ENCODE results near the gene RIT1.

DNA sequence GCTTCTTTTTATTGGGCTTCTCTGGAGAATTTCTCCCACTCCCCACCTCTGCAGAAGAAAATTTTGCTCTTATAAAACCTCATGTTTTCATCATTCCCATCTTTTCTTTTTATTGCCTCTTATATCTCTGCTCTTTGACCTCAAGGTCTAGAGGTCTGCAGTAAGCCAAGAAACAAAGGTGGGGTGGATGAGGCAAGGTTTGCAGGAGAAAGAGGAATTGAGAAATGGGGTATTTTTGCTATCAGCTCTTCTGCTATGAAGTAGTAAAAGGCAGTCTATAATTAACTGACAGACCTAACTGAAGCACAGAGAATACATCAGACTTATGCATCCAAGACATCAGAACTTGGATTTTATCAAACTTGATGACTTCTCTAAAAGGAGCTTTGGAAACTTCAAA, 28.9 kb downstream of the RIT1 start:
- TF ChIP-seq, protein P1, sequence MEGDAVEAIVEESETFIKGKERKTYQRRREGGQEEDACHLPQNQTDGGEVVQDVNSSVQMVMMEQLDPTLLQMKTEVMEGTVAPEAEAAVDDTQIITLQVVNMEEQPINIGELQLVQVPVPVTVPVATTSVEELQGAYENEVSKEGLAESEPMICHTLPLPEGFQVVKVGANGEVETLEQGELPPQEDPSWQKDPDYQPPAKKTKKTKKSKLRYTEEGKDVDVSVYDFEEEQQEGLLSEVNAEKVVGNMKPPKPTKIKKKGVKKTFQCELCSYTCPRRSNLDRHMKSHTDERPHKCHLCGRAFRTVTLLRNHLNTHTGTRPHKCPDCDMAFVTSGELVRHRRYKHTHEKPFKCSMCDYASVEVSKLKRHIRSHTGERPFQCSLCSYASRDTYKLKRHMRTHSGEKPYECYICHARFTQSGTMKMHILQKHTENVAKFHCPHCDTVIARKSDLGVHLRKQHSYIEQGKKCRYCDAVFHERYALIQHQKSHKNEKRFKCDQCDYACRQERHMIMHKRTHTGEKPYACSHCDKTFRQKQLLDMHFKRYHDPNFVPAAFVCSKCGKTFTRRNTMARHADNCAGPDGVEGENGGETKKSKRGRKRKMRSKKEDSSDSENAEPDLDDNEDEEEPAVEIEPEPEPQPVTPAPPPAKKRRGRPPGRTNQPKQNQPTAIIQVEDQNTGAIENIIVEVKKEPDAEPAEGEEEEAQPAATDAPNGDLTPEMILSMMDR (conservative IDR thresholded peaks at IDR 0.05; ENCODE audit: low read length), result no peak
- no peak for TF ChIP-seq EZH2phosphoT487 (IDR thresholded peaks at IDR 0.05; ENCODE audit: borderline replicate concordance)
